ENCODE measurements around the gene PXT1.
"Not testable (repeated sequence)": the region's sequence is repeated elsewhere in the genome, so short reads cannot be mapped to it uniquely, and the experiment has no call there.

The PXT1 gene

GRCh38 chr6:36430351-36430750 is 12.3 kb downstream of the PXT1 start:
- Mint-ChIP-seq H3K4me3 (no peak overlapping the region), H3K27ac (no peak overlapping the region), H3K4me1 (ENCODE audit: low read depth) (peaks cover 3% of the 10 kb centered on the region), H3K36me3 (ENCODE audit: low read depth) (no peaks in the 10 kb centered on the region), H3K27me3 (no peaks in the 10 kb centered on the region), H3K9me3 (no peaks in the 10 kb centered on the region)
- DNase-seq = no peak

GRCh38 chr6:36428911-36429310 is 13.7 kb downstream of the PXT1 start:
- no peak overlapping the region for H3K27ac Mint-ChIP-seq
- H3K36me3 Mint-ChIP-seq (ENCODE audit: low read depth) = no peaks in the 10 kb centered on the region
- no peaks in the 10 kb centered on the region for H3K9me3 Mint-ChIP-seq
- H3K4me3 Mint-ChIP-seq = no peak overlapping the region
- no peak for DNase-seq
- no peaks in the 10 kb centered on the region for H3K27me3 Mint-ChIP-seq
- H3K4me1 Mint-ChIP-seq (ENCODE audit: low read depth) = peaks cover 7% of the 10 kb centered on the region

GRCh38 chr6:36426622-36427021 is 16.0 kb downstream of the PXT1 start:
- Mint-ChIP-seq H3K27ac (no peak overlapping the region), H3K27me3 (no peaks in the 10 kb centered on the region), H3K36me3 (ENCODE audit: low read depth) (no peaks in the 10 kb centered on the region), H3K4me3 (no peak overlapping the region), H3K9me3 (no peaks in the 10 kb centered on the region), H3K4me1 (ENCODE audit: low read depth) (peaks cover 19% of the 10 kb centered on the region)
- no peak for DNase-seq

- Mint-ChIP-seq H3K9me3 (no peaks in the 10 kb centered on the region), H3K4me1 (ENCODE audit: low read depth) (peaks cover 19% of the 10 kb centered on the region), H3K36me3 (ENCODE audit: low read depth) (no peaks in the 10 kb centered on the region), H3K27me3 (no peaks in the 10 kb centered on the region), H3K27ac (peak overlapping the region; percentile 93), H3K4me3 (peak overlapping the region; percentile 81)
- DNase-seq = peak; percentile 97
Measured at GRCh38 chr6:36423101-36423824, 19.4 kb downstream of the PXT1 start.

- H3K9me3 Mint-ChIP-seq = no peaks in the 10 kb centered on the region
- H3K4me3 Mint-ChIP-seq = peak overlapping the region; percentile 81
- no peaks in the 10 kb centered on the region for H3K27me3 Mint-ChIP-seq
- H3K4me1 Mint-ChIP-seq (ENCODE audit: low read depth) = peaks cover 19% of the 10 kb centered on the region
- H3K36me3 Mint-ChIP-seq (ENCODE audit: low read depth) = no peaks in the 10 kb centered on the region
- DNase-seq = no peak
- peak overlapping the region; percentile 93 for H3K27ac Mint-ChIP-seq
Measured at GRCh38 chr6:36422714-36423100, 19.9 kb downstream of the PXT1 start.

- Mint-ChIP-seq H3K36me3 (ENCODE audit: low read depth) (no peaks in the 10 kb centered on the region), H3K27me3 (no peaks in the 10 kb centered on the region), H3K4me1 (ENCODE audit: low read depth) (peaks cover 19% of the 10 kb centered on the region), H3K27ac (no peak overlapping the region), H3K9me3 (no peaks in the 10 kb centered on the region), H3K4me3 (no peak overlapping the region)
- DNase-seq = no peak
Measured at GRCh38 chr6:36419310-36419709, 23.3 kb downstream of the PXT1 start.

GRCh38 chr6:36418558-36418957 is 24.1 kb downstream of the PXT1 start:
- Mint-ChIP-seq H3K9me3 (no peaks in the 10 kb centered on the region), H3K4me3 (no peak overlapping the region), H3K27me3 (no peaks in the 10 kb centered on the region), H3K4me1 (ENCODE audit: low read depth) (peaks cover 12% of the 10 kb centered on the region), H3K27ac (no peak overlapping the region), H3K36me3 (ENCODE audit: low read depth) (no peaks in the 10 kb centered on the region)
- DNase-seq = no peak

- no peak overlapping the region for H3K27ac Mint-ChIP-seq
- H3K36me3 Mint-ChIP-seq (ENCODE audit: low read depth) = no peaks in the 10 kb centered on the region
- H3K4me3 Mint-ChIP-seq = no peak overlapping the region
- DNase-seq = no peak
- H3K9me3 Mint-ChIP-seq = peaks cover 3% of the 10 kb centered on the region
- H3K4me1 Mint-ChIP-seq (ENCODE audit: low read depth) = no peaks in the 10 kb centered on the region
- H3K27me3 Mint-ChIP-seq = no peaks in the 10 kb centered on the region
Measured at GRCh38 chr6:36414481-36414880, 28.2 kb downstream of the PXT1 start.

- no peaks in the 10 kb centered on the region for H3K36me3 Mint-ChIP-seq (ENCODE audit: low read depth)
Measured at GRCh38 chr6:36413489-36414480, 28.9 kb downstream of the PXT1 start.

GRCh38 chr6:36409718-36410117 is 32.9 kb downstream of the PXT1 start:
- not testable (repeated sequence) for H3K9me3 Mint-ChIP-seq; H3K4me3 Mint-ChIP-seq; H3K27ac Mint-ChIP-seq; H3K27me3 Mint-ChIP-seq; DNase-seq; H3K4me1 Mint-ChIP-seq (ENCODE audit: low read depth); H3K36me3 Mint-ChIP-seq (ENCODE audit: low read depth)

More at GRCh38 chr6:36413489-36414480, 28.9 kb downstream of the PXT1 start:
- Mint-ChIP-seq H3K4me3 (no peak overlapping the region), H3K27ac (no peak overlapping the region), H3K27me3 (no peaks in the 10 kb centered on the region), H3K9me3 (peaks cover 3% of the 10 kb centered on the region), H3K4me1 (ENCODE audit: low read depth) (no peaks in the 10 kb centered on the region)
- no peak for DNase-seq

- Mint-ChIP-seq H3K27ac (no peak overlapping the region), H3K27me3 (peaks cover 11% of the 10 kb centered on the region), H3K36me3 (ENCODE audit: low read depth) (no peaks in the 10 kb centered on the region), H3K4me1 (ENCODE audit: low read depth) (no peaks in the 10 kb centered on the region), H3K9me3 (no peaks in the 10 kb centered on the region), H3K4me3 (no peak overlapping the region)
- no peak for DNase-seq
Measured at GRCh38 chr6:36404164-36404563, 38.5 kb downstream of the PXT1 start.

GRCh38 chr6:36402481-36402880 is 40.2 kb downstream of the PXT1 start:
- Mint-ChIP-seq H3K27ac (no peak overlapping the region), H3K4me1 (ENCODE audit: low read depth) (no peaks in the 10 kb centered on the region)

GRCh38 chr6:36399970-36400369 is 42.7 kb downstream of the PXT1 start:
- Mint-ChIP-seq H3K27ac (no peak overlapping the region), H3K4me1 (ENCODE audit: low read depth) (no peaks in the 10 kb centered on the region), H3K36me3 (ENCODE audit: low read depth) (no peaks in the 10 kb centered on the region), H3K27me3 (peaks cover 5% of the 10 kb centered on the region), H3K4me3 (no peak overlapping the region), H3K9me3 (no peaks in the 10 kb centered on the region)
- DNase-seq = no peak

More at GRCh38 chr6:36402481-36402880, 40.2 kb downstream of the PXT1 start:
- no peak for DNase-seq
- Mint-ChIP-seq H3K4me3 (no peak overlapping the region), H3K9me3 (no peaks in the 10 kb centered on the region), H3K36me3 (ENCODE audit: low read depth) (no peaks in the 10 kb centered on the region), H3K27me3 (peaks cover 11% of the 10 kb centered on the region)

- H3K36me3 Mint-ChIP-seq (ENCODE audit: low read depth) = no peaks in the 10 kb centered on the region
- no peaks in the 10 kb centered on the region for H3K9me3 Mint-ChIP-seq
- no peak for DNase-seq
- H3K27me3 Mint-ChIP-seq = peaks cover 30% of the 10 kb centered on the region
- no peak overlapping the region for H3K27ac Mint-ChIP-seq
- H3K4me1 Mint-ChIP-seq (ENCODE audit: low read depth) = peaks cover 6% of the 10 kb centered on the region
- no peak overlapping the region for H3K4me3 Mint-ChIP-seq
Measured at GRCh38 chr6:36392621-36393020, 50.0 kb downstream of the PXT1 start.

GRCh38 chr6:36389353-36389752 is 53.3 kb downstream of the PXT1 start:
- Mint-ChIP-seq H3K4me3 (no peak overlapping the region), H3K36me3 (ENCODE audit: low read depth) (no peaks in the 10 kb centered on the region), H3K27ac (no peak overlapping the region), H3K9me3 (no peaks in the 10 kb centered on the region), H3K27me3 (peaks cover 53% of the 10 kb centered on the region), H3K4me1 (ENCODE audit: low read depth) (peaks cover 23% of the 10 kb centered on the region)
- no peak for DNase-seq
